ENCODE results near the gene MOBP. TPM values are rescaled to one million over a fixed set of nuclear protein-coding genes. Genes with fewer than 3 reads are reported as not detected.

Gene MOBP
- polyA plus RNA-seq, 1 donor (not counting 4 experiments of a cell fraction or from before 2014, with no cell fraction given) = not detected

DNA sequence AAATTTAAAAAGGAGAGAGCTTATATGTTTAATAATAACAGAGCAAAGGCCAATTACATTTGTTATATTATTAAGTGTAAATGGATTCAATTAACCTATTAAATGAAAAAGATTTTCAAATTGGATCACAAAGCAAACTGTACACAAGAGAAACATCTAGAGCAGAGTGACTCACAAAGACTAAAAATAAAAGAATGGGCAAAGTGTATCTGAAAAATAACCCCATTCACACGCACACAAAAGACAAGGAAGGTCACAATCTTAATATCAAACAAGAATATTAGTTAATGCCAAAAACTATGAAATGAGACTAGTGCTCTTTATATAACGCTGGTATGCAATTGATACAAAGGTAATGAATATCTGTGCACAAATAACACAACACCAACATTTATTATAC lies 65.7 kb downstream of the MOBP start:
- H3K9me1 ChIP-seq (ENCODE audit: control insufficient read depth, extremely low read depth, insufficient read depth, low read length) = no peaks in the 10 kb centered on the region
- H3K27me3 ChIP-seq (ENCODE audit: control insufficient read depth, extremely low read depth, insufficient read depth, low read length) = no peaks in the 10 kb centered on the region
- no peaks in the 10 kb centered on the region for H3K9me3 ChIP-seq (ENCODE audit: control insufficient read depth, low read depth, low read length)
- no peak for DNase-seq (ENCODE audit: low read depth, low spot score)
- H4K20me1 ChIP-seq (ENCODE audit: control insufficient read depth, extremely low read depth, insufficient read depth, low read length) = no peaks in the 10 kb centered on the region
- H3K27ac ChIP-seq (ENCODE audit: control insufficient read depth, insufficient read depth, low read length) = no peak overlapping the region
- no peaks in the 10 kb centered on the region for H3K79me2 ChIP-seq (ENCODE audit: control insufficient read depth, insufficient read depth, low read length)
- H2AFZ ChIP-seq (ENCODE audit: control insufficient read depth, low read length) = no peak overlapping the region
- peaks cover 7% of the 10 kb centered on the region for H3K4me1 ChIP-seq (ENCODE audit: control insufficient read depth, extremely low read depth, insufficient read depth, low read length)
- no peaks in the 10 kb centered on the region for H3K36me3 ChIP-seq (ENCODE audit: control insufficient read depth in 2 of 2, extremely low read depth in 1 of 2, insufficient read depth in 2 of 2, low read length in 2 of 2)
- no peak overlapping the region for H3K4me2 ChIP-seq (ENCODE audit: control insufficient read depth, extremely low read depth, insufficient read depth, low read depth, low read length)
- TF ChIP-seq, protein P1, sequence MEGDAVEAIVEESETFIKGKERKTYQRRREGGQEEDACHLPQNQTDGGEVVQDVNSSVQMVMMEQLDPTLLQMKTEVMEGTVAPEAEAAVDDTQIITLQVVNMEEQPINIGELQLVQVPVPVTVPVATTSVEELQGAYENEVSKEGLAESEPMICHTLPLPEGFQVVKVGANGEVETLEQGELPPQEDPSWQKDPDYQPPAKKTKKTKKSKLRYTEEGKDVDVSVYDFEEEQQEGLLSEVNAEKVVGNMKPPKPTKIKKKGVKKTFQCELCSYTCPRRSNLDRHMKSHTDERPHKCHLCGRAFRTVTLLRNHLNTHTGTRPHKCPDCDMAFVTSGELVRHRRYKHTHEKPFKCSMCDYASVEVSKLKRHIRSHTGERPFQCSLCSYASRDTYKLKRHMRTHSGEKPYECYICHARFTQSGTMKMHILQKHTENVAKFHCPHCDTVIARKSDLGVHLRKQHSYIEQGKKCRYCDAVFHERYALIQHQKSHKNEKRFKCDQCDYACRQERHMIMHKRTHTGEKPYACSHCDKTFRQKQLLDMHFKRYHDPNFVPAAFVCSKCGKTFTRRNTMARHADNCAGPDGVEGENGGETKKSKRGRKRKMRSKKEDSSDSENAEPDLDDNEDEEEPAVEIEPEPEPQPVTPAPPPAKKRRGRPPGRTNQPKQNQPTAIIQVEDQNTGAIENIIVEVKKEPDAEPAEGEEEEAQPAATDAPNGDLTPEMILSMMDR (optimal IDR thresholded peaks at IDR 0.05 in 1 of 3, IDR thresholded peaks at IDR 0.05 in 1 of 3, conservative IDR thresholded peaks at IDR 0.05 in 1 of 3; ENCODE audit: extremely low read depth in 1 of 3, insufficient read depth in 2 of 3, low read length in 3 of 3) = no peak
- no peak for TF ChIP-seq EZH2 (IDR thresholded peaks at IDR 0.05; ENCODE audit: low read length)
- FAIRE-seq = no peak
- dilution Hi-C loops (cut with MboI; ENCODE audit: extremely low pct_ligation_motif_present, low sequenced_read_pairs) = no loop called here
- H3K4me3 ChIP-seq (ENCODE audit: control insufficient read depth in 2 of 3, extremely low read depth in 1 of 3, insufficient read depth in 2 of 3, low read depth in 1 of 3, low read length in 3 of 3) = no peak overlapping the region
- H3K9ac ChIP-seq (ENCODE audit: control insufficient read depth, extremely low read depth, insufficient read depth, low read length) = no peak overlapping the region

DNA sequence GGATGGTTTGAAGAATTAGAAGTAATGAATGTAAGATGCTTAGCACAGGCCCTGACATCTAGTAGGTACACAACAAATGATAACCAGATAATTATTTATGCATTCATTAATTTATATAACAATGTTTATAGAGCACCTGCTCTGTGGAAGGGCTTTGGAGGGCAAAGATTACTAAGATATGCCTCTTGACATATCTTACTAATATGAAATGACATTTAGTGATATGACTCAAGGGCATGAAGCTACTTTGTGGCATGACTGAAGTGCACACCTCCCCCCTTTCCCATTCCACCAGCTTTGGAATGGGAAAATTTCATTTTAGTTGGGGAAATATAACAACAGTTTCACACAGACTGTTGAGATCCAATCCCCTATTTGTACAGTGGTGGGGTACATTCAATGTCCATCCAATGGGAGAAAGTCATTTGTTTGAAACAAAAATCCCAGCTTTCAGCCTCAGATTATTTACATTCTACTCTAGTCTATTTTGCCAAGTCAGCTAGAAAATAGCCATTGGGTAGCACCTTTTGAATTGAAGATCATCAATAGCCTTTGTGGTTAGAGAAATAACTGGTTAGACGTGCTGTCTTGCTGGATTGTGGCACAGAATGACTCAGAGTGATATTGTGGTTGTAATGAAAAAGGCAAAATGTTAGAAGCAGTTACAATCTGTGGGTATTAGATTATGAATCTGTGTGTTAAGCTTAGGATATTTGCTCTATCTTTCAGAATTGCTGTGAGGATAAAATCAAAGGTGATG lies 72.9 kb downstream of the MOBP start:
- Histone ChIP-seq H2AFZ (ENCODE audit: control insufficient read depth, low read length) (no peak overlapping the region), H3K9me1 (ENCODE audit: control insufficient read depth, extremely low read depth, insufficient read depth, low read length) (no peaks in the 10 kb centered on the region), H3K27ac (ENCODE audit: control insufficient read depth, insufficient read depth, low read length) (no peak overlapping the region), H3K9ac (ENCODE audit: control insufficient read depth, extremely low read depth, insufficient read depth, low read length) (no peak overlapping the region), H3K4me1 (ENCODE audit: control insufficient read depth, extremely low read depth, insufficient read depth, low read length) (no peaks in the 10 kb centered on the region), H3K4me3 (ENCODE audit: control insufficient read depth in 2 of 3, extremely low read depth in 1 of 3, insufficient read depth in 2 of 3, low read depth in 1 of 3, low read length in 3 of 3) (no peak overlapping the region), H3K79me2 (ENCODE audit: control insufficient read depth, insufficient read depth, low read length) (no peaks in the 10 kb centered on the region), H3K36me3 (ENCODE audit: control insufficient read depth in 2 of 2, extremely low read depth in 1 of 2, insufficient read depth in 2 of 2, low read length in 2 of 2) (no peaks in the 10 kb centered on the region), H3K4me2 (ENCODE audit: control insufficient read depth, extremely low read depth, insufficient read depth, low read depth, low read length) (no peak overlapping the region), H4K20me1 (ENCODE audit: control insufficient read depth, extremely low read depth, insufficient read depth, low read length) (no peaks in the 10 kb centered on the region), H3K27me3 (ENCODE audit: control insufficient read depth, extremely low read depth, insufficient read depth, low read length) (no peaks in the 10 kb centered on the region), H3K9me3 (ENCODE audit: control insufficient read depth, low read depth, low read length) (no peaks in the 10 kb centered on the region)
- dilution Hi-C loops (cut with MboI; ENCODE audit: extremely low pct_ligation_motif_present, low sequenced_read_pairs) = no loop called here
- FAIRE-seq (no peak), DNase-seq (ENCODE audit: low read depth, low spot score) (no peak)
- TF ChIP-seq, protein P1 (optimal IDR thresholded peaks at IDR 0.05 in 1 of 3, IDR thresholded peaks at IDR 0.05 in 1 of 3, conservative IDR thresholded peaks at IDR 0.05 in 1 of 3; ENCODE audit: extremely low read depth in 1 of 3, insufficient read depth in 2 of 3, low read length in 3 of 3) = no peak
